Superior temporal gyrus (tissue), 1 donor: ENCODE data around the gene PTPN14.
"Not testable (repeated sequence)": the region's sequence is repeated elsewhere in the genome, so short reads cannot be mapped to it uniquely, and the experiment has no call there.

ENCODE experiments used
- DNase-seq: peaks from one replicate; pipeline ENCODE4 v3.0.0-alpha.2; 2016; ENCODE audit errors: extremely low spot score

The PTPN14 gene

GRCh38 chr1:214541693-214542092 lies 9.7 kb downstream of the PTPN14 start:
- no peak for DNase-seq

GRCh38 chr1:214541206-214541605 lies 10.2 kb downstream of the PTPN14 start:
- DNase-seq, result no peak

GRCh38 chr1:214540324-214540723 lies 11.1 kb downstream of the PTPN14 start:
- DNase-seq, result no peak

- DNase-seq, result no peak
Measured at GRCh38 chr1:214538496-214538895, 12.9 kb downstream of the PTPN14 start.

GRCh38 chr1:214537872-214538473 lies 13.4 kb downstream of the PTPN14 start:
- no peak for DNase-seq

GRCh38 chr1:214537219-214537618 lies 14.2 kb downstream of the PTPN14 start:
- no peak for DNase-seq

- no peak for DNase-seq
Measured at GRCh38 chr1:214532070-214532469, 19.3 kb downstream of the PTPN14 start.

GRCh38 chr1:214525535-214526019 lies 25.8 kb downstream of the PTPN14 start:
- no peak for DNase-seq

- no peak for DNase-seq
Measured at GRCh38 chr1:214524824-214525223, 26.6 kb downstream of the PTPN14 start.

- no peak for DNase-seq
Measured at GRCh38 chr1:214523124-214523824, 28.1 kb downstream of the PTPN14 start.

- not testable (repeated sequence) for DNase-seq
Measured at GRCh38 chr1:214521458-214521857, 29.9 kb downstream of the PTPN14 start.

- DNase-seq, result no peak
Measured at GRCh38 chr1:214520544-214521165, 30.7 kb downstream of the PTPN14 start.

- no peak for DNase-seq
Measured at GRCh38 chr1:214518361-214518760, 33.0 kb downstream of the PTPN14 start.

- no peak for DNase-seq
Measured at GRCh38 chr1:214516434-214517326, 34.7 kb downstream of the PTPN14 start.

- DNase-seq, result no peak
Measured at GRCh38 chr1:214515544-214516433, 35.6 kb downstream of the PTPN14 start.

GRCh38 chr1:214514819-214515383 lies 36.5 kb downstream of the PTPN14 start:
- no peak for DNase-seq

GRCh38 chr1:214514032-214514818 lies 37.2 kb downstream of the PTPN14 start:
- no peak for DNase-seq

GRCh38 chr1:214513394-214513793 lies 38.0 kb downstream of the PTPN14 start:
- DNase-seq, result no peak

GRCh38 chr1:214511639-214511998 lies 39.8 kb downstream of the PTPN14 start:
- no peak for DNase-seq
